Fibroblast of lung (primary cell): Measurements from ENCODE around the gene SSTR1. TPM values are rescaled to one million over a fixed set of nuclear protein-coding genes. Genes with fewer than 3 reads are reported as not detected.
A peak's percentile ranks its signal among the peaks of the same experiment; 100 is the strongest.

Experiments used
- DNase-seq, 2 donors: peaks; one replicate each; pipeline versions ENCODE4 v3.0.0 to v3.0.0-alpha.2; 2010; ENCODE audit warnings: low read depth in 2 of 2
- H2AFZ ChIP-seq: 2 replicates; pipeline ENCODE4 v1.5.1; 2012; ENCODE audit warnings: low read length, control low read depth, inconsistent platforms
- H3K27ac ChIP-seq: 2 replicates; pipeline ENCODE4 v1.5.1; 2011; ENCODE audit warnings: low read length, control low read depth; ENCODE audit not compliant: insufficient read depth
- H3K27me3 ChIP-seq: 2 replicates; pipeline ENCODE4 v1.5.1; 2011; ENCODE audit warnings: mild to moderate bottlenecking, low read length; ENCODE audit not compliant: control insufficient read depth, insufficient read depth
- H3K36me3 ChIP-seq: 2 replicates; pipeline ENCODE4 v1.5.1; 2011; ENCODE audit warnings: low read length; ENCODE audit not compliant: control insufficient read depth, insufficient read depth
- H3K4me1 ChIP-seq: 2 replicates; pipeline ENCODE4 v1.5.1; 2011; ENCODE audit warnings: low read length; ENCODE audit not compliant: control insufficient read depth, insufficient read depth; ENCODE audit errors: extremely low read depth
- H3K4me2 ChIP-seq: 2 replicates; pipeline ENCODE4 v1.5.1; 2011; ENCODE audit warnings: low read length, control low read depth; ENCODE audit not compliant: insufficient read depth; ENCODE audit errors: extremely low read depth
- H3K4me3 ChIP-seq, 4 experiments: fragments of 200-600 bp in 1 of 4; sonication (generic) in 1 of 4; replicated peaks in 1 of 4; 2 replicates each; pipeline ENCODE4 v1.5.1; 2011 to 2016; ENCODE audit warnings: low read length in 4 of 4, low read depth in 3 of 4, mild to moderate bottlenecking in 3 of 4, control low read depth in 2 of 4, inconsistent platforms in 1 of 4, mixed read lengths in 1 of 4; ENCODE audit not compliant: insufficient read depth in 1 of 4; ENCODE audit errors: control extremely low read depth in 1 of 4
- H3K79me2 ChIP-seq: 2 replicates; pipeline ENCODE4 v1.5.1; 2012; ENCODE audit warnings: mild to moderate bottlenecking, low read length, inconsistent platforms; ENCODE audit not compliant: control insufficient read depth, insufficient read depth
- H3K9ac ChIP-seq: 2 replicates; pipeline ENCODE4 v1.5.1; 2011; ENCODE audit warnings: mild to moderate bottlenecking, low read length, control low read depth; ENCODE audit not compliant: insufficient read depth
- H3K9me3 ChIP-seq: 2 replicates; pipeline ENCODE4 v1.5.1; 2012; ENCODE audit warnings: low read depth, low read length; ENCODE audit not compliant: control insufficient read depth, insufficient read depth
- H4K20me1 ChIP-seq: 2 replicates; pipeline ENCODE4 v1.5.1; 2011; ENCODE audit warnings: low read length; ENCODE audit not compliant: control insufficient read depth, insufficient read depth; ENCODE audit errors: extremely low read depth
- CTCF ChIP-seq, 2 donors: IDR thresholded peaks in 1 of 2; conservative IDR thresholded peaks in 1 of 2; 1 replicate in 1 of 2; 2 replicates in 1 of 2; pipeline ENCODE4 v1.5.1; 2011 to 2012; ENCODE audit warnings: low read length in 2 of 2, control low read depth in 1 of 2, inconsistent platforms in 1 of 2, low read depth in 1 of 2, mild to moderate bottlenecking in 1 of 2
- EZH2 ChIP-seq: IDR thresholded peaks from 2 replicates; pipeline ENCODE4 v1.5.1; 2012; ENCODE audit warnings: low read length, control low read depth, mild to moderate bottlenecking; ENCODE audit errors: missing control alignments
- polyA plus RNA-seq, 2 donors: library from polyadenylated mRNA; depleted of rRNA in 1 of 2; stranded (reverse) in 1 of 2; unstranded in 1 of 2; fragments of >200 nt; gene quantifications; 2 replicates each; pipeline ENCODE4 v1.2.1, GENCODE V29; 2011 to 2012; ENCODE audit warnings: missing spikeins in 1 of 2
- total RNA-seq: library from RNA; depleted of rRNA; stranded (reverse); fragments of >200 nt; gene quantifications from 2 replicates; pipeline ENCODE4 v1.2.1, GENCODE V29; 2014

Gene SSTR1
- total and polyA plus RNA-seq, 2 donors (not counting 1 experiment from before 2014, with no cell fraction given): 3.0 to 7.8 TPM

DNA sequence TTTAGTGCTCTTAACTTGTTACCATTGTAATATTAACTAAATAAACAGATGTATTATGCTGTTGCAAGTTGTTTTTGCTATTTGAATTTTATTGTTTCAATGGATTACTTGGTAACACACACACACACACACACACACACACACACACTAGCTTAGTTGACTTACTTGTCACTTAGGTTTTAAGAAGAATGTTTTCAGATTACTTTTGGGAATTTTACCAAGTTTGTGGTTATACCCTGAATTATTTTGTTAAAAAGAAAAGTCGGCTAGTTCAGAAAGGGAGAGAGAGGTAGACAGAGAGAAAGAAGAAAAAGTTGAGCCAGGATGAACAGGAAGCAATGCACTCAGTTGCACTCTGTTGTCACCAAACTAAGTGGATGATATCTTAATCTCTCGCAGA lies 5.3 kb downstream of the SSTR1 start:
- no peak overlapping the region for H2AFZ ChIP-seq
- H3K4me1 ChIP-seq: peaks cover 2% of the 10 kb centered on the region
- no peaks in the 10 kb centered on the region for H3K9me3 ChIP-seq
- H3K27ac ChIP-seq: no peak overlapping the region
- H3K4me2 ChIP-seq: no peak overlapping the region
- H4K20me1 ChIP-seq: no peaks in the 10 kb centered on the region
- DNase-seq: peak; percentile 38 to 64
- no peaks in the 10 kb centered on the region for H3K36me3 ChIP-seq
- no peak for TF ChIP-seq CTCF (conservative IDR thresholded peaks at IDR 0.05 in 1 of 2, IDR thresholded peaks at IDR 0.05 in 1 of 2; ENCODE audit: low read depth in 1 of 2, low read length in 2 of 2)
- TF ChIP-seq EZH2: no peak
- H3K4me3 ChIP-seq: no peak overlapping the region
- H3K27me3 ChIP-seq: no peaks in the 10 kb centered on the region
- no peak overlapping the region for H3K9ac ChIP-seq
- peaks cover 17% of the 10 kb centered on the region for H3K79me2 ChIP-seq

- H4K20me1 ChIP-seq: no peaks in the 10 kb centered on the region
- TF ChIP-seq EZH2 (no peak), CTCF (conservative IDR thresholded peaks at IDR 0.05 in 1 of 2, IDR thresholded peaks at IDR 0.05 in 1 of 2; ENCODE audit: low read depth in 1 of 2, low read length in 2 of 2) (no peak)
- DNase-seq: no peak
- no peak overlapping the region for H3K4me3 ChIP-seq
- H3K36me3 ChIP-seq: no peaks in the 10 kb centered on the region
- H3K27me3 ChIP-seq: no peaks in the 10 kb centered on the region
- no peak overlapping the region for H3K9ac ChIP-seq
- H3K27ac ChIP-seq: no peak overlapping the region
- H3K9me3 ChIP-seq: no peaks in the 10 kb centered on the region
- no peak overlapping the region for H3K4me2 ChIP-seq
- H3K4me1 ChIP-seq: no peaks in the 10 kb centered on the region
- no peak overlapping the region for H2AFZ ChIP-seq
- no peaks in the 10 kb centered on the region for H3K79me2 ChIP-seq
Measured at GRCh38 chr14:38217553-38217952, 9.8 kb downstream of the SSTR1 start.

DNA sequence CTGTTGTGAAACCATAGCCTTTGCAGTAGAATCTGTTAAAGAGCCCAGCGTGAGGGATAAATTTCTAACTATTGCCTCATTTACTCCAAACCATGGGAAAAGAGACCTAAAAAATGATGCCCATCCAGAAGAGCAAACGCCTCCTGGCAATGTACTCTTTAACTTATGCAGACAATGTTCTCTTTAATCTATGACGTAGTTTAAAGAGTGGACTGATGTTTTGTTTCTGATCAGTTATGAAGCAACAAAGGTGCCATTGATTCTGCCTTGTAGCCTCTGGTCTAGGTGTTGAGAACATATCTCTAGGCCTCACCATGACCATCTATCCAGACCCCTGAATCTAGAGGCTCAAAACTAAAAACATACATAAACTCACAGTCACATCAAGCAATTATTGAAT lies 13.4 kb downstream of the SSTR1 start:
- Histone ChIP-seq H4K20me1 (no peaks in the 10 kb centered on the region), H3K4me2 (no peak overlapping the region), H3K4me1 (no peaks in the 10 kb centered on the region)

More for the DNA sequence above, 13.4 kb downstream of the SSTR1 start:
- Histone ChIP-seq H3K36me3 (no peaks in the 10 kb centered on the region), H3K9ac (no peak overlapping the region), H3K79me2 (no peaks in the 10 kb centered on the region), H3K27ac (no peak overlapping the region), H2AFZ (no peak overlapping the region), H3K9me3 (no peaks in the 10 kb centered on the region), H3K4me3 (no peak overlapping the region), H3K27me3 (no peaks in the 10 kb centered on the region)
- no peak for DNase-seq
- TF ChIP-seq EZH2: no peak
- no peak for TF ChIP-seq CTCF (conservative IDR thresholded peaks at IDR 0.05 in 1 of 2, IDR thresholded peaks at IDR 0.05 in 1 of 2; ENCODE audit: low read depth in 1 of 2, low read length in 2 of 2)
